Activated naive CD4-positive, alpha-beta T cell treated with Interleukin-2 at 50 U/mL for 16 hours (primary cell): ENCODE data around the gene ZDHHC9.
"Not testable (repeated sequence)": the region's sequence is repeated elsewhere in the genome, so short reads cannot be mapped to it uniquely, and the experiment has no call there.

Source experiments
- DNase-seq: peaks from one replicate; pipeline ENCODE4 v3.0.0-alpha.2; 2020

The ZDHHC9 gene

GRCh38 chrX:129843459-129844306 is at the start of gene ZDHHC9:
Gene ZDHHC9, minus strand, starts transcription at chrX:129843886. Its CDS starts 1,941 bp downstream, at chrX:129841945.
- peak; percentile 87 for DNase-seq

GRCh38 chrX:129877401-129877800 is 33.7 kb upstream of the ZDHHC9 start:
- DNase-seq: no peak

- DNase-seq: no peak
Observed at GRCh38 chrX:129876771-129877305, 33.2 kb upstream of the ZDHHC9 start.

GRCh38 chrX:129875669-129876068 is 32.0 kb upstream of the ZDHHC9 start:
- no peak for DNase-seq

DNA sequence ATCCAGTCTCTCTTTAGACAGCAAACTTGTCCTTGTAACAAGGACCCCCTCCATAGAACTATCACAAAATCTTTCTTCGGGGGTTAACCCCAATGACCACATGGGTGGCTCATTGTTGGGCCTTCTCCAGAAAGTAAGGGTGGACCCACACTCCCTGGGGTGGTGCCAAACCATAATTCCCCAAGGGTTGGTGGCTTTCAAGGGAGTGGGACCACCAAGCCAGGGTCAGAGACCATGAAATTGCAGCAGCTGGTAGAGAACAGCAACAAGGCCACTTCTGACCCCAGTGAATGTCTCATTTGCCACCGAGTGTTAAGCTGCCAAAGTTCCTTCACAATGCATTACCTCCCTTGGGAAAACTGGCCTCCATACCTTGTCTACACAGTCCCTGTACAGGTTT is 28.8 kb upstream of the ZDHHC9 start:
- no peak for DNase-seq

DNA sequence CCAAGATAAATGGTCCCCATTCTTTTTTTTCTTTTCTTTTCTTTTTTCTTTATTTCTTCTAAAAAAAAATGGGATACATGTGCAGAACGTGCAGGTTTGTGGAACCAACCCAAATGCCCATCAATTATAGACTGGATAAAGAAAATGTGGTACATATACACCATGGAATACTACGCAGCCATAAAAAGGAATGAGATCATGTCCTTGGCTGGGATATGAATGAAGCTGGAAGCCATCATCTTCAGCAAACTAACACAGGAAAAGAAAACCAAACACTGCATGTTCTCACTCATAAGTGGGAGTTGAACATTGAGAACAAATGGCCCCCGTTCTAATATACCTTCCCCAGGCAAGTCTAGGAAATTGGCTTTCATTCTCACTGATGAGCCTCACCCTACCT is 22.6 kb upstream of the ZDHHC9 start:
- not testable (repeated sequence) for DNase-seq

- DNase-seq: not testable (repeated sequence)
Observed at GRCh38 chrX:129859134-129859533, 15.4 kb upstream of the ZDHHC9 start.

DNA sequence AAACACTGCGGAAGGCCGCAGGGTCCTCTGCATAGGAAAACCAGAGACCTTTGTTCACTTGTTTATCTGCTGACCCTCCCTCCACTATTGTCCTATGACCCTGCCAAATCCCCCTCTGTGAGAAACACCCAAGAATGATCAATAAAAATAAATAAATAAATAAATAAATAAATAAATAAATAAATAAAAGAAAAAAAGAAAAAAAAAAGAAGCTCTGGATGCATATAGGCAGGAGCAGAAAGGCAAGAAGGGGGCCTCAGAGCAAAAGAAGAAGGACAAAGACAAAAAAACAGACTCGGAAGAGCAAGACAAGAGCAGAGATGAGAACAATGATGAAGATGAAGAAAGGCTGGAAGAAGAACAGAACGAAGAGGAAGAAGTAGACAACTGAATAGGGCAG is 8.1 kb upstream of the ZDHHC9 start:
- not testable (repeated sequence) for DNase-seq

DNA sequence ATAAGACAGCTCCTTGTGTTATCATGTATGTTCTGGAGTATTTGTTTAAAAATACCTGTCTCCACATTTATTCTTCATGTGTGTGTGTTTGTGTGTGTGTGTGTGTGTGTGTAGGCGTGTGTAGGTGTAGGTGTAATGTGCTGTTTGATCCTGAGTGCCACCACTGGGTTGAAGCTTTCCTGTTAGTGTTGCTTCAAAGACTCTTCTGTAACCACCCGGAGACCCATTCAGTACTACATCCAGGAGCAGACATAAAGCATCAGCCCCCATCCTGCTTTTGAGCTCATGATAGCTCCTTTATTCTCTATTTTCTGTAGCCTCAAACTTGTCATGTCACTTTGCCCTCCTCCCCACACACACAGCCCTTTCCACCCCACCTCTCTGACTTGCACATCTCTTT is 3.0 kb upstream of the ZDHHC9 start:
- no peak for DNase-seq

DNA sequence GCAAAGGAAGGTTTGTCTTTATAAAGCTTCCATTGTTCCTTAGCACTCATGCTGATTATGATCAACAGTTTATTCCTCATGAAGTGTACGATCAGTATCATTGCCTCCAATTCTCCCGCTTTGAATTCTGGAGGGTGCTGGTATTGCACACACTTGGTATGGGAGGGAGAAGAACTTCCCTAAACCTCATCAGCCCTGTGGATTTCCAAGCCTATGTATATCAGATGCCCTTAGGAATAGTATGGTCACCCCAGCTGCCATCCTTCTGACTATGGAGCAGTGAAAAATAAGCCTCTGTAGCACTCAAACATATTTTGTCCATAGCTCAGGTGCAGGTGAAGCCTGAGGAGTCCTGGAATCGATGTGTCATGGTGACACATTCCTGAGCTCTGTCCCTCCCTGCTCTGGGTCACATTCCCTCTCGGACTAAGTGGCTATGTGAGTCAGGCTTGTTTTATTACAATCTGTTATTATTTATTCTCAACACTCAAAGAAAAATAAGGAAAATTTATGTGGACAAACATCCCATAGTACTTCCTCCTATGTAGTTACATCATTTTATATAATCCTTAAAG is 2.0 kb upstream of the ZDHHC9 start:
- no peak for DNase-seq

GRCh38 chrX:129843209-129843458 is 552 bp downstream of the ZDHHC9 start:
- no peak for DNase-seq

DNA sequence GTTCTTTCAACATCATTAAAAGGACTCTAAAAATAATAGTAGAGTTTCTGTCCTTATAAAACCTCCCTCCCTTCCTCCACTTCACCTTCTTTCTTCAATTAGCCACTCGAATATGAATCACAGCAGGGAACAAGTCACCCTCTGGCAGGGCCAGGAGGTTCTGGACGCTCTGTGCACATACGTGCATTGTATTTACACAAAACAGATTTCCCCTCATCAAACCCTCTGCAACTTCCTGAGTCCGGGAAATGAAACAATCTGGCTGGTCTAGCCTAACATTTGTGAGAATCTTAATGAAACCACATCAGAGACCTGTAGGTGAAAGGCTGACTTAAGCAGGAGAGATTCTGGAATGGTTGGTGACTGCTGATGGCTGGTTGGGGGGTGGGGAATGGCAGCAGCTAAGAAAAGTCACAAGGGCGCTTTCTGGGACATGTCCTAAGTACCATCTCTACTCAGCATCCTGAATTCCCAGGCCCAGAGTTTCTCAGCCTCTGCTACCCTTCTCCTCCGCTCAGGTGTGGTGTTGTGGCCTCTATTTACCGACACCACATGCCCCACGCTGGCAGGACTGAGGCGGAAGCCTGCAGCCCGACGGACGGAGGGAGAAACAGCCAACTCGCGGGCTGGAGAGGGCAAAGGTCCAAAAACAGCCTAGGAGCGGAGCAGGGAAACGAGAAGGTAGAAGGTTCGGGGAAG is 1.0 kb downstream of the ZDHHC9 start:
- DNase-seq: no peak

DNA sequence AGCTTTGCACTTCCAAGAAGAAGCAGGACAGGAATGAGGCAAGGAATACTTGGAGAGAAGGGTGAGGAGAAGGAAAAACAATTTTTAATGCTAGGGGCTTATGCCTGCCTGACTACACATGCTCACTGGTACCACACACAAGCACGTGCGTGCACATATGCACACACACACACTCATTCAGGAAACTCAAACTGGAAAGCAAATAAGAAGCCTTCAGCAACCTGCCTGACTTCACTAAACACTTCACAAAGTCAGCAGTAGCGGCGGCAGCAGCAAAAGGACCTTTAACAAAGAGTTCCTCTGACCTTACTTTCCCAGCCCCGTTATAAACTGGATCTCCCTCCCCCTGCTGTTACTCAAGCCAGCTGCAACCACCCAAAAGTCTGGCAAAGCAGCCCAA is 3.3 kb downstream of the ZDHHC9 start:
- no peak for DNase-seq

DNA sequence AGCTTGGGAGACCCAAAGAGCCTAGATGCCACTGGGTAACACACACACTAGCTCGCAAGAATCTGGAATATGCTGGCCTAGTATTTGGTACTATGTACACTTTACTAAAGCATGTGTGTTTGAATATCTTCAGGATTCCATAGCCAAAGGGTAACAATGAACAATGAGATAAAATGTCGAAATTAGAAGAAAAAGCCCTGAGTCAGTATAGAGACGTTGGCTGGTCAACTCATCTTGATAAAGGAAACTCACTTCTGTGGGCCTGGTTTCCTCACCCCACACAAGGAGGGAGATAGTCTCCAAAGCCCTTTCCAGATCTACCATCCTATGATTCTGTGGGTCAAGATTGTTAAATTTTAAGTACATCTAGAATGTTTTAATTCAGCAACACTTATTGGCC is 6.9 kb downstream of the ZDHHC9 start:
- no peak for DNase-seq

GRCh38 chrX:129833153-129833990 is 10.3 kb downstream of the ZDHHC9 start:
- no peak for DNase-seq

GRCh38 chrX:129831091-129831885 is 12.4 kb downstream of the ZDHHC9 start:
- DNase-seq: no peak

DNA sequence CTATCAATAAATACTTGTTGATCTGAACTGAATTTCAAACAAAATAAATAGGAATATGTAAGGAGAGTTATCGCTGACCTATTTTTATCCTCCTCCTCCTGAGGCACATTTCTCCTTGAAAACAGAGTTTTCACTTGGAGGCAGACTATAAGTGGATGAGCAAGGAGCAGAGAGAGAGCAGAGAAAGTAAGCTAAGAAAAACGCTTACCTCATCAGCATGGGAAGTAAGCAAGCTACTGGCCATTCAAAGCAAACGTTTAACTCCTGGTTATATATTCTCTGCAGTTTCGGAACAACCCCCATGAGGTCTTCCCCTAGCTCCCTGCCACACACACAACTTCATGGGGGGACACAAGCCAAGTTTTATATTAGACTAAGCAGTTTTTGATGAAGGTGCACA is 13.2 kb downstream of the ZDHHC9 start:
- DNase-seq: no peak

GRCh38 chrX:129825746-129826505 is 17.8 kb downstream of the ZDHHC9 start:
- no peak for DNase-seq

GRCh38 chrX:129824620-129825019 is 19.1 kb downstream of the ZDHHC9 start:
- DNase-seq: no peak

DNA sequence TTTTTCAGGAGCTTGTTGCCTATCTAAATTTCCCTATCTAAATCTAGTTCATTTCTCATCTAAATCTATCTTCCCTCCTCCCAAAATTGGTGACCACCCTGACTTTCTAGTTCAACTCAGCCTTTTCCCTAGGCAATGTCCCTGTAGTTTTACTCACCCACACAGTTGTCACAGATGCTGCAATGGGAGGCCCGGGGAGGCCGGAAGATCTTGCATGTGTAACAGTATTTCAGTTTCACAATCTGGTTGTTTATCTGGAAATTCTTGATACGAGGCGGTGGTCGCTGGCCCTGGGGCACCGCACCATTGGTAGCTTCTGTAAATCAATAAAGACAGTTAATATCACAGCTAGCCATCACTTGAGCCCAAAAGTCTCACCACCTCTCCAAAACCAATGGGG is 20.2 kb downstream of the ZDHHC9 start:
- DNase-seq: peak; percentile 9

DNA sequence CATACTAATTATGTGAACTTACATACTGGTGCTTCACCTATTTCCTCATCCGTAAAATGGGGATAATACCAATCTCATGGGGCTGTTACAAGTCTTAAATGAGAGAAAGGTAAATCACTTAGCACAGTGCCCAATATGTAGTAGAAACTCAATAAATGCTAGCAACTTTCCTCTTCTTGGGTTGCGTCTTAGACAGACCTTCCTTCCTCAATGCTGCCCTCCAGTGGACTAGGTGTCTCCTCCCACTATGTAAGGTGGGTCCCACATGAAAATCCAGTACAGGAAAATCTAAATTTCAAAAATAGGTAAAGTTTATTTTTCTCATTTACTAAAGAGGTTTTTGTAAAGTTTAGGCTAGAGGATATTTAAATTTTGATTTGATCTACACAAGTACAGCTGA is 20.6 kb downstream of the ZDHHC9 start:
- DNase-seq: peak; percentile 39
